Stomach (tissue), 9 donors: ENCODE data around the gene DICER1. TPM values are rescaled to one million over a fixed set of nuclear protein-coding genes. Genes with fewer than 3 reads are reported as not detected.
"Not testable (repeated sequence)": the region's sequence is repeated elsewhere in the genome, so short reads cannot be mapped to it uniquely, and the experiment has no call there.

Experiments used
- DNase-seq, 2 donors: peaks; one replicate each; pipeline versions ENCODE4 v3.0.0 to v3.0.0-alpha.2; 2013 to 2019
- H3K27ac ChIP-seq, 5 donors: fragments of 200-600 bp in 4 of 5; sonication (generic) in 4 of 5; one replicate each; pipeline ENCODE4 v1.5.1; 2013 to 2019; ENCODE audit warnings: mild to moderate bottlenecking in 1 of 5, moderate library complexity in 1 of 5
- H3K27me3 ChIP-seq, 3 donors: fragments of 200-600 bp; sonication (generic); one replicate each; pipeline ENCODE4 v1.5.1; 2017 to 2019; ENCODE audit warnings: mixed run types in 1 of 3
- H3K36me3 ChIP-seq, 4 donors: fragments of 200-600 bp; sonication (generic); 1 replicate in 3 of 4; 2 replicates in 1 of 4; pipeline ENCODE4 v1.5.1; 2016 to 2019
- H3K4me1 ChIP-seq, 4 donors: fragments of 200-600 bp; sonication (generic); one replicate each; pipeline ENCODE4 v1.5.1; 2016 to 2019
- H3K4me3 ChIP-seq, 4 donors: fragments of 200-600 bp; sonication (generic) in 3 of 4; one replicate each; pipeline ENCODE4 v1.5.1; 2016 to 2019; ENCODE audit warnings: mild to moderate bottlenecking in 1 of 4
- H3K9me3 ChIP-seq, 4 donors: fragments of 200-600 bp; sonication (generic); one replicate each; pipeline ENCODE4 v1.5.1; 2016 to 2019
- EP300 ChIP-seq: sonication (generic); formaldehyde crosslinking; IDR thresholded peaks from one replicate; pipeline ENCODE4 v1.6.1; 2017; ENCODE audit warnings: antibody characterized with exemption
- POLR2A ChIP-seq, 4 donors: fragments of 450-650 bp; IDR thresholded peaks; one replicate each; pipeline ENCODE4 v1.6.1; 2016; ENCODE audit warnings: antibody characterized with exemption in 4 of 4, control low read depth in 2 of 4, mild to moderate bottlenecking in 1 of 4, moderate library complexity in 1 of 4
- POLR2AphosphoS5 ChIP-seq, 3 donors: sonication (generic); formaldehyde crosslinking; IDR thresholded peaks; one replicate each; pipeline ENCODE4 v1.6.1; 2016; ENCODE audit warnings: antibody characterized with exemption in 3 of 3
- WGBS, 5 donors: extraction: QIAGEN DNeasy Blood & Tissue Kit in 3 of 5; methylation state at CpG; one replicate each; pipeline versions ENCODE4 v1.1.5 to v1.1.7; 2013 to 2018; 5-methylcytosine and 5-hydroxymethylcytosine counted together
- intact Hi-C: fragments of 100-400 bp; cut with DNase I; formaldehyde crosslinking; loops from one replicate; pipeline ENCODE4 v1.15.1; 2023; ENCODE audit warnings: low total_unique reads
- polyA plus RNA-seq, 3 donors: library from polyadenylated mRNA; stranded (reverse); fragments of 200-250 nt; gene quantifications; one replicate each; pipeline ENCODE4 v1.2.3, GENCODE V29; 2013
- total RNA-seq, 5 donors: library from RNA; depleted of rRNA; stranded (reverse); fragments of >200 nt; gene quantifications; one replicate each; pipeline versions ENCODE4 v1.1.0 to v1.2.3, GENCODE V29; 2014 to 2016
- TF ChIP-seq, protein P1 (sequence below), 7 experiments: fragments of 450-650 bp in 4 of 7; fragments of 200-600 bp in 3 of 7; sonication (generic) in 3 of 7; IDR thresholded peaks; one replicate each; pipeline ENCODE4 v1.5.1; 2016 to 2019; ENCODE audit warnings: antibody characterized with exemption in 7 of 7, control low read depth in 2 of 7, mild to moderate bottlenecking in 1 of 7
- donor health status: healthy with polysubstance abuse.
- donor health status: Bipolar disorder and iron deficiency.
- donor health status: healthy.

The DICER1 gene
- total and polyA plus RNA-seq, 8 donors = 6.1 to 104 (median 53.4) TPM

DNA sequence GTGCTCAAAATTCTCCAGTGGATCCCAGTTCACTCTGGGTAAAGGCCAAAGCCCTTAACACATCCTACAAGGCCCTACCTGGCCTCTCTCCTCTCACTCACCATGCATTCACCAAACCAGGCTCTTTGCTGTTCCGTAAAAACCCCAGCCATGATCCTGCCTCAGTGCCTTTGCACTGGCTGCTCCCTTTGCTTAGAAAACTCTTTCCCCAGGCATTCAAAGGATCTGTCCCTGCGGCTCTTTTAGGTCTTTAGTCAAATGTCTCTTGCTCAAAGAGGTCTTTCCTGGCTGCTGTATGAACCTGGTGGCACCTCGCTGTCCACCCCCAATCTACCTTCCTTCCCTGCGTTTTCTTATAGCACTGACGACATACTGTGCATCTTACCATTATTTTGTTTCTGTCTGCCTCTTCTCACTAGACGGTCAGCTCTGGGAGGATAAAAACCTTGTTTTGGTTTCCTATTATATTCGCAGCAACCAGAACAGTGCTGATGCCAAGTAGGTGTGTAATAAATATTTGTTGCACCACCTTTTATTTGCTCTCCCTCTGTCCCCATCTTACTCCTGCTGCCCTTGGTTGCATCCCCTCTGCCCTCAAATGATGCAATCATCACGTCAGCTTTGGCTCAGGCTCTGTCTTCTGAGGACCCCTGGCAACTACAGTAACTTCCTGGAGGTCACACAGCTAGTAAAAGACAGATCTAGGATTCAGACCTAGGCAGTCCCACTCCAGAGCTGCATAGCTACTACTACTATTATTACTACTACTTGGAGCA lies 23.8 kb upstream of the DICER1 start:
- 85 to 93% (median 89%) methylated on average over 8 of the region's 8 CpGs for WGBS, 5 donors

DNA sequence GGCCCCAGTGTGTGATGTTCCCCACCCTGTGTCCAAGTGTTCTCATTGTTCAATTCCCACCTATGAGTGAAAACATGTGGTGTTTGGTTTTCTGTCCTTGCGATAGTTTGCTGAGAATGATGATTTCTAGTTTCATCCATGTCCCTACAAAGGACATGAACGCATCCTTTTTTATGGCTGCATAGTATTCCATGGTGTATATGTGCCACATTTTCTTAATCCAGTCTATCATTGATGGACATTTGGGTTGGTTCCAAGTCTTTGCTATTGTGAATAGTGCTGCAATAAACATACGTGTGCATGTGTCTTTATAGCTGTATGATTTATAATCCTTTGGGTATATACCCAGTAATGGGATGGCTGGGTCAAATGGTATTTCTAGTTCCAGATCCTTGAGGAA lies 18.3 kb upstream of the DICER1 start:
- H3K27ac ChIP-seq, DNase-seq, intact Hi-C loops, H3K4me3 ChIP-seq, H3K9me3 ChIP-seq, H3K27me3 ChIP-seq: not testable (repeated sequence)
- Histone ChIP-seq H3K36me3 (peaks cover 0 to 13% (median 2%) of the 10 kb centered on the region in 4 donors), H3K4me1 (peaks cover 0 to 22% (median 0%) of the 10 kb centered on the region in 4 donors)
- 95 to 97% (median 97%) methylated on average over 3 of the region's 3 CpGs for WGBS, 5 donors

More for the DNA sequence above, 23.8 kb upstream of the DICER1 start:
- Histone ChIP-seq H3K4me3 (no peak overlapping the region), H3K27me3 (no peaks in the 10 kb centered on the region), H3K27ac (no peak overlapping the region), H3K9me3 (no peaks in the 10 kb centered on the region), H3K4me1 (peaks cover 29 to 40% (median 31%) of the 10 kb centered on the region in 4 donors), H3K36me3 (peaks cover 0 to 16% (median 2%) of the 10 kb centered on the region in 4 donors)
- intact Hi-C loops = no loop called here
- no peak for DNase-seq
- TF ChIP-seq, protein P1, sequence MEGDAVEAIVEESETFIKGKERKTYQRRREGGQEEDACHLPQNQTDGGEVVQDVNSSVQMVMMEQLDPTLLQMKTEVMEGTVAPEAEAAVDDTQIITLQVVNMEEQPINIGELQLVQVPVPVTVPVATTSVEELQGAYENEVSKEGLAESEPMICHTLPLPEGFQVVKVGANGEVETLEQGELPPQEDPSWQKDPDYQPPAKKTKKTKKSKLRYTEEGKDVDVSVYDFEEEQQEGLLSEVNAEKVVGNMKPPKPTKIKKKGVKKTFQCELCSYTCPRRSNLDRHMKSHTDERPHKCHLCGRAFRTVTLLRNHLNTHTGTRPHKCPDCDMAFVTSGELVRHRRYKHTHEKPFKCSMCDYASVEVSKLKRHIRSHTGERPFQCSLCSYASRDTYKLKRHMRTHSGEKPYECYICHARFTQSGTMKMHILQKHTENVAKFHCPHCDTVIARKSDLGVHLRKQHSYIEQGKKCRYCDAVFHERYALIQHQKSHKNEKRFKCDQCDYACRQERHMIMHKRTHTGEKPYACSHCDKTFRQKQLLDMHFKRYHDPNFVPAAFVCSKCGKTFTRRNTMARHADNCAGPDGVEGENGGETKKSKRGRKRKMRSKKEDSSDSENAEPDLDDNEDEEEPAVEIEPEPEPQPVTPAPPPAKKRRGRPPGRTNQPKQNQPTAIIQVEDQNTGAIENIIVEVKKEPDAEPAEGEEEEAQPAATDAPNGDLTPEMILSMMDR (IDR thresholded peaks at IDR 0.05) = no peak
- no peak for TF ChIP-seq POLR2A (IDR thresholded peaks at IDR 0.05)
- TF ChIP-seq POLR2AphosphoS5 (IDR thresholded peaks at IDR 0.05) = no peak
- TF ChIP-seq EP300 = no peak

DNA sequence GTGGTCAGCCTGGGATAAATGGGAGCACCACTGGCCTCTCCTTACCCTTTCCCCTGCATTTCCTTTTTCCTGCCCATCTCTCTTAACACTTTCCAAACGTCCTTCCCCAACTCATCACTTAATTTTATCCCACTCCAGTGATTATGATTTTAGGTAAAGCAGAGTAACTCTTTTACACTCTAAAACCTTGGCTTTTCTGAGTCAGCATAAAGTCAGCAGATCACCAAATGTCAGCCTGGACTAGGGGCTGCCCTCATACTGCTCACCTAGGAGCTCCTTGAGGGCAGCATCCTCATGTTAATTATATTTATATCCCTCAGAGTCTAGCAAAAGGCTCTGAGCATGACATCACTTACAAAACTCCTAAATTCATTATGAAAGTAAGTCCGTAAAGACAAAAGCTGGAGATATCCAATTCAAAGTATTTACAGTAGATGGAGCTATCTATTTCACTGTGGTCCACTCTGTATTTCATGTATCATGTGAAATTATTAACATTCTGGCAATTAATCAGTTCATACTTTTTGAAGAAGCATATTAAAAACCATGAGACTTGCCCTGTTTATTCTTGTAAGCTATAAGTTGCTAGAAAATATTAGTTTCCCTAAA lies 17.0 kb upstream of the DICER1 start:
- H3K27me3 ChIP-seq = no peaks in the 10 kb centered on the region
- DNase-seq = no peak
- H3K4me3 ChIP-seq = no peak overlapping the region
- H3K4me1 ChIP-seq = peaks cover 0 to 22% (median 0%) of the 10 kb centered on the region in 4 donors
- intact Hi-C loops = no loop called here
- TF ChIP-seq, protein P1 (IDR thresholded peaks at IDR 0.05) = no peak
- TF ChIP-seq POLR2A (IDR thresholded peaks at IDR 0.05) = no peak
- TF ChIP-seq EP300 = no peak
- no peak for TF ChIP-seq POLR2AphosphoS5 (IDR thresholded peaks at IDR 0.05)
- H3K36me3 ChIP-seq = no peaks in the 10 kb centered on the region
- WGBS, 5 donors = 24 to 48% (median 31%) methylated on average over 2 of the region's 2 CpGs
- no peak overlapping the region for H3K27ac ChIP-seq
- H3K9me3 ChIP-seq = no peaks in the 10 kb centered on the region

DNA sequence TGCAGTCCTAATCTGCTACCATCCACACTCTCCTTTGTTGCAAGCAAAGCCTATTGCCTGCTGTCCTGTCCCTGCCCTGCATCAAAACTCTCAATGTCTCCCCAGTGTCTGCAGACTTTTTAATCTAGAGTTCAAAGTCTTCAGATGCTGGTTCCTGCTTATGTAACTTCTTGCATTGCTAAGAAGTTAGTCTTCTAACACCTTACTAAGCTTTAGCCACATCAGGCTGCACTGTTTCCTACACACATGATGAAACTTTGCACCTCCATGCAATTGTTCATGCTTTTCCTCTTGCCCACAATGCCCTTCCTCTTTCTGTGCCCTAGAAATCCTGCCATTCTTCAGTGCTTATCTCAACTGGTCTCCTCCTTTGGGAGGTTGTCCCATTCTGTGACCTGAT lies 16.2 kb upstream of the DICER1 start:
- no peak overlapping the region for H3K4me3 ChIP-seq
- H3K4me1 ChIP-seq = peaks cover 0 to 22% (median 0%) of the 10 kb centered on the region in 4 donors
- H3K27ac ChIP-seq = no peak overlapping the region
- H3K9me3 ChIP-seq = no peaks in the 10 kb centered on the region
- DNase-seq = no peak
- TF ChIP-seq POLR2AphosphoS5 (IDR thresholded peaks at IDR 0.05) (no peak), EP300 (no peak), POLR2A (IDR thresholded peaks at IDR 0.05) (no peak)
- TF ChIP-seq, protein P1 (IDR thresholded peaks at IDR 0.05) = no peak
- no peaks in the 10 kb centered on the region for H3K27me3 ChIP-seq
- intact Hi-C loops = no loop called here
- no peaks in the 10 kb centered on the region for H3K36me3 ChIP-seq

DNA sequence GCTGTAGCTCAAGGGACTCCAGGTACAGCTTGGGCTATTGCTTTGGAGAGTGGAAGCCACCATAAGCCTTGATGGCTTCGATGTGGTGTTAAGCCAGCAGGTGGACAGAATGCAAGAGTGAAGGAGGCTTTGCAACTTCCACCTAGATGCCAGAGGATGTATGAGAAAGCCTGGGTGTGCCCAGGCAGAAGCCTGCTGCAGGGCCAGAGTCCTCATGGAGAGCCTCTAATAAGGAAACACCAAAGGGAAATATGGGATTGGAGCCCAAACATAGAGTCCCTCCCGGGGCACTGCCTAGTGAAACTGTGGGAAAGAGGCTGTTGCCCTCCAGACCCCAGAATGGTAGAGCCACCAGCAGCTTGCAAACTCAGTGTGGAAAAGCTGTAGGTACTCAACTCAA lies 9.8 kb upstream of the DICER1 start:
- Histone ChIP-seq H3K27me3 (no peaks in the 10 kb centered on the region), H3K27ac (no peak overlapping the region), H3K36me3 (no peaks in the 10 kb centered on the region), H3K9me3 (peaks cover 0 to 19% (median 7%) of the 10 kb centered on the region in 4 donors), H3K4me1 (peaks cover 0 to 15% (median 3%) of the 10 kb centered on the region in 4 donors), H3K4me3 (no peak overlapping the region)
- 85 to 100% (median 93%) methylated on average over 2 of the region's 2 CpGs for WGBS, 5 donors
- TF ChIP-seq, protein P1 (IDR thresholded peaks at IDR 0.05) = no peak
- TF ChIP-seq EP300 (no peak), POLR2AphosphoS5 (IDR thresholded peaks at IDR 0.05) (no peak), POLR2A (IDR thresholded peaks at IDR 0.05) (no peak)
- DNase-seq = no peak
- intact Hi-C loops = no loop called here
